PC-3 (cell line): ENCODE results near the gene KCTD10.

Experiments
- CTCF ChIP-seq: fragments of 300-600 bp; sonication (generic); conservative IDR thresholded peaks from 2 replicates; pipeline ENCODE4 v1.5.1; 2017; ENCODE audit warnings: antibody characterized with exemption, low read depth, mild to moderate bottlenecking, low read length
- EZH2 ChIP-seq: fragments of 300-600 bp; sonication (generic); IDR thresholded peaks from one replicate; pipeline ENCODE4 v1.6.1; 2017; ENCODE audit warnings: antibody characterized with exemption, mild to moderate bottlenecking, low read length; ENCODE audit not compliant: unreplicated experiment
- EZH2phosphoT487 ChIP-seq: fragments of 300-600 bp; sonication (generic); IDR thresholded peaks from 2 replicates; pipeline ENCODE4 v1.6.1; 2018; ENCODE audit warnings: mild to moderate bottlenecking, antibody characterized with exemption, low read length, borderline replicate concordance

GRCh38 chr12:109513977-109514376 is 36.9 kb upstream of the KCTD10 start:
- TF ChIP-seq EZH2 (no peak), CTCF (no peak), EZH2phosphoT487 (no peak)
